RPMI7951 (cell line): Measurements from ENCODE around the gene ERP27. TPM values are rescaled to one million over a fixed set of nuclear protein-coding genes. Genes with fewer than 3 reads are reported as not detected.

Source experiments
- DNase-seq: peaks from one replicate; pipeline ENCODE4 v3.0.0-alpha.2; 2012; ENCODE audit warnings: low read depth
- total RNA-seq: library from RNA; depleted of rRNA; stranded (reverse); fragments of >200 nt; shearing (Covaris generic); gene quantifications from 2 replicates; pipeline ENCODE4 v1.2.3, GENCODE V29; 2014; rRNA removed

ERP27 gene
- total RNA-seq, 1 experiment from 2014 or later: not detected

- no peak for DNase-seq
These were observed 66.5 kb downstream of the ERP27 start for GRCh38 chr12:14871886-14872285.

GRCh38 chr12:14871247-14871646 is 67.1 kb downstream of the ERP27 start:
- DNase-seq: no peak

GRCh38 chr12:14868916-14869506 is 69.3 kb downstream of the ERP27 start:
- peak; percentile 75 for DNase-seq

Other genes with a start within 250 kb of the ERP27 start
- gene GUCY2C, start 241.9 kb downstream of the ERP27 start, total RNA-seq: not detected in 2 replicates
- gene WBP11, start 135.1 kb downstream of the ERP27 start, total RNA-seq: 23.9 and 31.6 TPM in 2 replicates
- gene C12orf60, start 134.9 kb downstream of the ERP27 start, total RNA-seq: 1.8 and 3.3 TPM in 2 replicates
- not detected in 2 replicates for gene SMCO3, start 124.4 kb downstream of the ERP27 start, total RNA-seq
- gene ART4, start 95.0 kb downstream of the ERP27 start, total RNA-seq: not detected in 2 replicates
- 5.9 and 7.9 TPM in 2 replicates for gene MGP, start 52.7 kb downstream of the ERP27 start, total RNA-seq
- 128 and 175 TPM in 2 replicates for gene ARHGDIB, start 23.1 kb upstream of the ERP27 start, total RNA-seq
- not detected in 2 replicates for gene PDE6H, start 34.5 kb upstream of the ERP27 start, total RNA-seq